MM.1S (cell line): ENCODE results near the gene CA10.

Experiments
- DNase-seq: peaks from one replicate; pipeline ENCODE4 v3.0.0-alpha.2; 2015
- H2AFZ ChIP-seq: fragments of 300-600 bp; sonication (generic); 2 replicates; pipeline ENCODE4 v1.6.0; 2016; ENCODE audit warnings: antibody characterized with exemption, low read length
- H3F3A ChIP-seq: fragments of 300-600 bp; sonication (generic); 2 replicates; pipeline ENCODE4 v1.6.1; 2016; ENCODE audit warnings: mild to moderate bottlenecking, antibody characterized with exemption, low read length, moderate library complexity, mixed read lengths; ENCODE audit not compliant: insufficient read depth
- H3K27ac ChIP-seq: fragments of 300-600 bp; sonication (generic); 2 replicates; pipeline ENCODE4 v1.5.1; 2016; ENCODE audit warnings: mild to moderate bottlenecking, low read length
- H3K27me3 ChIP-seq: fragments of 300-600 bp; sonication (generic); replicated peaks from 2 replicates; pipeline ENCODE4 v1.6.0; 2016; ENCODE audit warnings: low read length; ENCODE audit not compliant: insufficient read depth
- H3K36me3 ChIP-seq: fragments of 300-600 bp; sonication (generic); replicated peaks from 2 replicates; pipeline ENCODE4 v1.6.1; 2016; ENCODE audit warnings: mild to moderate bottlenecking, low read length, mixed read lengths; ENCODE audit not compliant: insufficient read depth
- H3K4me1 ChIP-seq: fragments of 300-600 bp; sonication (generic); 2 replicates; pipeline ENCODE4 v1.6.1; 2016; ENCODE audit warnings: low read length, mixed read lengths
- H3K4me2 ChIP-seq: fragments of 300-600 bp; sonication (generic); 2 replicates; pipeline ENCODE4 v1.6.0; 2016; ENCODE audit warnings: low read depth, low read length
- H3K4me3 ChIP-seq: fragments of 300-600 bp; sonication (generic); 2 replicates; pipeline ENCODE4 v1.5.1; 2016; ENCODE audit warnings: low read length, mixed read lengths
- H3K79me2 ChIP-seq: fragments of 300-600 bp; sonication (generic); 2 replicates; pipeline ENCODE4 v1.6.1; 2016; ENCODE audit warnings: mixed run types, low read length, mixed read lengths
- H3K9ac ChIP-seq: fragments of 300-600 bp; sonication (generic); 2 replicates; pipeline ENCODE4 v1.6.1; 2016; ENCODE audit warnings: low read length, mixed read lengths
- H3K9me2 ChIP-seq: fragments of 300-600 bp; sonication (generic); replicated peaks from 2 replicates; pipeline ENCODE4 v1.6.1; 2016; ENCODE audit warnings: mild to moderate bottlenecking, low read length, mixed read lengths; ENCODE audit not compliant: insufficient read depth
- H3K9me3 ChIP-seq: fragments of 300-600 bp; sonication (generic); replicated peaks from 2 replicates; pipeline ENCODE4 v1.6.1; 2016; ENCODE audit warnings: mild to moderate bottlenecking, low read length, mixed read lengths; ENCODE audit not compliant: insufficient read depth
- H4K20me1 ChIP-seq: fragments of 300-600 bp; sonication (generic); 2 replicates; pipeline ENCODE4 v1.6.1; 2016; ENCODE audit warnings: mild to moderate bottlenecking, low read length, moderate library complexity, mixed read lengths; ENCODE audit not compliant: insufficient read depth
- EZH2 ChIP-seq: fragments of 300-600 bp; sonication (generic); optimal IDR thresholded peaks from 2 replicates; pipeline ENCODE3; 2017; ENCODE audit warnings: low read depth, mild to moderate bottlenecking, antibody characterized with exemption, low read length, mixed read lengths
- EZH2phosphoT487 ChIP-seq: fragments of 300-600 bp; sonication (generic); IDR thresholded peaks from 2 replicates; pipeline ENCODE4 v1.6.1; 2018; ENCODE audit warnings: antibody characterized with exemption, low read length
- TF ChIP-seq, protein P1 (sequence below): fragments of 300-600 bp; sonication (generic); IDR thresholded peaks from 2 replicates; pipeline ENCODE4 v1.5.1; 2016; ENCODE audit warnings: antibody characterized with exemption, low read length, mixed read lengths

Gene CA10

DNA sequence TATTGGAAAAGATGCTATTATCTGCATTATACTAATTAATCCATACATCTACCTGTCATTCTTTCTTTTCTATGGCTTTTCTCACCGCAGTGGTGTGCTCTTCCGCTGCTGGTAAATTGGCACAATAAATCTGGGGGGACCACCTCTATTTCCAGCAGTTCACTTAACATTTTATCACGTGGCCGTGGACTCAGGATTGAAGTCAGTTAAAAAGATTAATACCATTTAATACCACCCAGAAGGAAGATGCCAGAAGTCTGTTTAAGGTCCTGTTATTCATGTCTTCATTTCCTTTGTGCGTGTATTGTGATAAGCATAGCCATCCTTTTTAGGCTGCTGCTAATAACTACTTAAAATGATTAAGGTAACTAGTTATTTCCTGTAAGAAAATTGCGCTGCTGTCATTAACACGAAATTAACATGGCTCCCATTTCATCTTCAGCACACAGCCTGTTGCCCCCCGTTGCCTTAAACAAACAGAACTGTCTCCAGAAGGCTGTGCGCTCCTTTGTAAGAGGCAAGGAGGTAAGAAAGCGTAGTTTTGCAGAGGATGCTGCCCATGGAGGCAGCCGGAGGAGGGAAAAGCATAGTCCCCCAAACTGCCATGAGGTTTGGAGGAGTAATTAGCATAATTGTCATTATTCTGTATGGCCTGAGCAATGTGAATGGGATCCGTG, 483.8 kb downstream of the CA10 start:
- no peaks in the 10 kb centered on the region for H3K36me3 ChIP-seq
- no peaks in the 10 kb centered on the region for H4K20me1 ChIP-seq
- no peak overlapping the region for H3K9ac ChIP-seq
- H2AFZ ChIP-seq, result no peak overlapping the region
- H3K4me1 ChIP-seq, result peaks cover 10% of the 10 kb centered on the region; the same call in 1 of the 2 replicates
- H3K4me3 ChIP-seq, result no peak overlapping the region
- no peak overlapping the region for H3K4me2 ChIP-seq
- TF ChIP-seq EZH2 (no peak), EZH2phosphoT487 (no peak)
- TF ChIP-seq, protein P1, sequence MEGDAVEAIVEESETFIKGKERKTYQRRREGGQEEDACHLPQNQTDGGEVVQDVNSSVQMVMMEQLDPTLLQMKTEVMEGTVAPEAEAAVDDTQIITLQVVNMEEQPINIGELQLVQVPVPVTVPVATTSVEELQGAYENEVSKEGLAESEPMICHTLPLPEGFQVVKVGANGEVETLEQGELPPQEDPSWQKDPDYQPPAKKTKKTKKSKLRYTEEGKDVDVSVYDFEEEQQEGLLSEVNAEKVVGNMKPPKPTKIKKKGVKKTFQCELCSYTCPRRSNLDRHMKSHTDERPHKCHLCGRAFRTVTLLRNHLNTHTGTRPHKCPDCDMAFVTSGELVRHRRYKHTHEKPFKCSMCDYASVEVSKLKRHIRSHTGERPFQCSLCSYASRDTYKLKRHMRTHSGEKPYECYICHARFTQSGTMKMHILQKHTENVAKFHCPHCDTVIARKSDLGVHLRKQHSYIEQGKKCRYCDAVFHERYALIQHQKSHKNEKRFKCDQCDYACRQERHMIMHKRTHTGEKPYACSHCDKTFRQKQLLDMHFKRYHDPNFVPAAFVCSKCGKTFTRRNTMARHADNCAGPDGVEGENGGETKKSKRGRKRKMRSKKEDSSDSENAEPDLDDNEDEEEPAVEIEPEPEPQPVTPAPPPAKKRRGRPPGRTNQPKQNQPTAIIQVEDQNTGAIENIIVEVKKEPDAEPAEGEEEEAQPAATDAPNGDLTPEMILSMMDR, result no peak
- no peaks in the 10 kb centered on the region for H3K79me2 ChIP-seq
- no peaks in the 10 kb centered on the region for H3K27me3 ChIP-seq
- H3F3A ChIP-seq, result no peaks in the 10 kb centered on the region
- H3K27ac ChIP-seq, result no peak overlapping the region
- no peaks in the 10 kb centered on the region for H3K9me3 ChIP-seq
- DNase-seq, result no peak
- H3K9me2 ChIP-seq, result no peaks in the 10 kb centered on the region

DNA sequence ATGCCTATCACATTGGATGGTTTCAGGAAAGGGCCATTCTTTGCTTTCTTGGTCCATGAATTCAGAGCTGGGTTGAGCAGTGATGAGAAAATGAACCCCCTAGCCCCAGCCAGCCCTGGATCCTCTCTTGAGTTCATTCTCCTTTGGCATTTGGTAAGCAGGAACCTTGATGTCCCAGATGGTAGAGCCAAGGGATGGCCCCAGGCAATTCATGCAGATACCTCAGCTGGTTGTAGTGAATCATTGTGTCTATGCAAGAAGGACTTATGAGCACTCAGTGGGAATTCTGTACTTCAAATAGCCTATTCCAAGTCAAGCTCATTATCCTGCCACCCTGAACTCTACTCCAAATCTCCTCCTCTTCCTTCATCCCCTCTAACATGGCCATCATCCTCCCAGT, 485.4 kb downstream of the CA10 start:
- Histone ChIP-seq H4K20me1 (no peaks in the 10 kb centered on the region), H3K4me3 (no peak overlapping the region), H3K27me3 (no peaks in the 10 kb centered on the region), H3K27ac (no peak overlapping the region), H3K9me2 (no peaks in the 10 kb centered on the region), H3K36me3 (no peaks in the 10 kb centered on the region), H3K79me2 (no peaks in the 10 kb centered on the region), H3K9me3 (no peaks in the 10 kb centered on the region), H3K4me2 (no peak overlapping the region), H3K9ac (no peak overlapping the region), H2AFZ (no peak overlapping the region), H3K4me1 (peaks cover 17% of the 10 kb centered on the region), H3F3A (0 out of 2 replicates have a peak, but pooled peaks cover 6% of the 10 kb centered on the region)
- TF ChIP-seq EZH2 (no peak), EZH2phosphoT487 (no peak)
- TF ChIP-seq, protein P1, result no peak
- no peak for DNase-seq

DNA sequence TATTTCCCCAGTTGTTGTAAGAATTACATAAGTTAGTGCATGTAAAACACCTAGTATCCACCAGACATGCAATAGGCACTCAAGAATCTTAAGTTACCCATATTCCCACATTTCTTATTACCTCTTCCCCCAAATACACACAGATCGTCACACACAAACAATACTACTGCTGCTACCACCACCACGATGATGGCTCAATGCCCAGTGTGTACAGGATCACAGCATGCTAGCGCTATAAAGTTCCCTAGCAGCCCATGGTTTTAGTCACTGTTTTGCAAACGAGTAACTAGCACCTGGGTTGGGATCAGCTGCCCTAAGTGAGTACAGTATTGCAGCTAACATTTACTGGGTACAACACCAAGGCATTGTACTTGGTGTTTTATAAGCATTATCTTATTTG, 486.4 kb downstream of the CA10 start:
- Histone ChIP-seq H3F3A (0 out of 2 replicates have a peak, but pooled peaks cover 9% of the 10 kb centered on the region), H3K36me3 (no peaks in the 10 kb centered on the region), H3K9me3 (no peaks in the 10 kb centered on the region), H3K9me2 (no peaks in the 10 kb centered on the region), H3K27ac (no peak overlapping the region), H3K27me3 (no peaks in the 10 kb centered on the region), H2AFZ (no peak overlapping the region), H3K4me3 (no peak overlapping the region), H3K4me2 (no peak overlapping the region), H3K9ac (no peak overlapping the region), H4K20me1 (no peaks in the 10 kb centered on the region), H3K4me1 (peaks cover 22% of the 10 kb centered on the region), H3K79me2 (no peaks in the 10 kb centered on the region)
- no peak for TF ChIP-seq EZH2phosphoT487
- no peak for TF ChIP-seq EZH2
- TF ChIP-seq, protein P1, result no peak
- no peak for DNase-seq
